T1000 (cell line): Measurements from ENCODE around the gene SORBS2.

Experiments
- DNase-seq: peaks from one replicate; lab custom pipeline; 2025; ENCODE audit warnings: mixed read lengths; lab: John Stamatoyannopoulos, UW

The SORBS2 gene

DNA sequence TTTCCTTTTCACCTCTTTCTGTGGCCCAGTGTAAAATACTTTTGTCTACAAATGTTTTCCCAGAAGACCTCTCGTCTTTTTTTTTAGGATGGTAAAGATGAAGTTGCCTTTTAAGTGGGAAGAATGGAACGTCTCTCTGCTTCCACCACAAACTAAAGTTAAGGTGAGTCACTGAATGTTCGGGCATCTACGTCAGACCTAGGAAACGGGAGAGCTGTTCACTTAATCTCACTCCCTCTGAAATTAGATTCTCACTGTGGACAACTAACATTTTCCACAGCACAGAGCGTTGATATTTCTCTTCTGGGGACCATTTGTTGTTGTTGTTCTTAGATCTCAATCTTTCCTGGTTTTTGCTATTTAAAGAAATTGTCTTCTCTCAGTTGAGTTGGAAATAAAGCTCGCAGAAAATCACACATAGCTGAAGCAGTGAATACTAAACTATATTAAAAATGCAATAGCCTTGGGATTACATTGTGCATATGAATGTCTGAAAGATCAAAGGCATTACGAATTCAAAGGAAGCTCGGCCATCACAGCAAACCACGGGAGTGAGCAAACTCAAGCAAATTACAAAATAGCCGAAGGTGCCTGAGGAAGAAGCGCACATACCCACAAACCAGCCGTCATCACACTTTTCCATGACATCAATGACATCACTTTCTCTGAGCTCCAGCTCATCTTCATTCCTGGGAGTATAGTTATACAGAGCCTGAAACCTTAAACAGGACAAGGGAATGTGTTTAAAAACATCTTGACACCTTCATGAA lies 222.7 kb downstream of the SORBS2 start:
- DNase-seq: no peak

DNA sequence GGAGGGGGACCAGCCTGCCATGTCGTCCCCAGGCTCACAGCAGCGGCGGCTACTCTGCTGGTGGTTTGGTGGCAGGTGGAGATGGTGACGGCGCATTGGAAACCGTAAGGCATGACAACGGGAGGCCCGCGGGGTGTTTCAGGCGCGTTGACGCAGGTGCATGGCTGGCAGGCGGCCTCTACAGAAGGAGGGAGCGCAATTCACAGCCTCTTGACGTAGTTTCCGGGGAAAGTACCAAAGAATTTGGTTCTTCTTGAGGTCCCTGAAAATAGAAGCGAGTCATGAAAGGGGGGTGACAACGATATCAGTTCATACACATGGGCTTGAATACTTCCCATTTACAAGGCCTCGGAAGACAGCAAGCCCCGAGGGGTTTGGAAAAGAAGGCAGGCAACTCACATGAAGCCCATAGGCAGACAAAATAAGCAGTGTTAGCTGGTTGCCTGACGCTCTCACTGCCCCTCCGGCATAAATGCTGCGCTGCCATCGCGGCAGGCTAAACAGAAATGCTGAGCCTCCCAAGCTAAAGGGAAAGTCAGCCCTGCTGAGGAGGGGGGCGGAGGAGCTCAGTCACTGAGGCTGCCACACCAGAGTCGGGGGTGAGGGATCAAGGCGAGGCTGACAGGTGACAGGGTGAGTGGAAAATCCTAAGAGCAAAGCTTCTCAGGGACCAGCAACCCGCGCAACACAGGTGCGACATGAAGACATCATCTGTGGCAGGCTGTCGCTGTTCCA lies 224.4 kb downstream of the SORBS2 start:
- DNase-seq: no peak

DNA sequence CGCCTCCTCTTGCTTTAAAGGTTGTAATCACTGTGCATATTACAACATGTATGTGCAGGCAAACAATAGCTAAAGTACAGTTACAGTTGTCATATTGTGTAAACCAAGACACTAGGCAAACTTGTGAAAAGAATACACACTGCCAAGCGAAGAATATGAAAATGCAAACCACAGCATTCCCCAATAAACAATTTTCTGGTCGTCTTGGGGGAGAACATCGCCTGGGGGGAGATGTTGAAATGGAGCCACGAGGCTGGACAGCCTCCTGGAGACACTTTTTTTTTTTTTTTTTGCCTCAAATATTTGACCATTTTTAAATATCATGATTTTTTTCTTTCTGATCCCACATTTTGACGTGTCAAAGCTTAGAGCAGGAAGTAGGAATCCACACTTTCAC lies 225.0 kb downstream of the SORBS2 start:
- no peak for DNase-seq

DNA sequence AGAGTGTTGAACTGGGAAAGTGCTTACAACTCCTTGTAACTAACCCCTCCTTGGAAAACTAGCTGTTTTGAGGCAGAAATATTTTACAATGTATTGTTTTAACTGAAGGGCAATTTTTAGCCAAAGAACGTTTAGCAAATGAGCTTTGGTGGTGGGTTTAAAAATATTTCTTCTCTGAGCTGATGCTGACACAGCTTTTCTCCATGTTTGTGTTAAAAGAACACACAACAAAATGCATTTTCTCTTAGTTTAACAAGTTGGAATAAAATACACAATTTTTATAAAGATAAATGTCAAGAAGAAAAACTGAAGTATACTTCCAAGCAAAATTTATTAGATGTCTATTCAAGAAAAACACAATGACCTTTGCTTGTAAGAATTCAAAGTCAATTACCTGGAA lies 226.8 kb downstream of the SORBS2 start:
- DNase-seq: no peak

DNA sequence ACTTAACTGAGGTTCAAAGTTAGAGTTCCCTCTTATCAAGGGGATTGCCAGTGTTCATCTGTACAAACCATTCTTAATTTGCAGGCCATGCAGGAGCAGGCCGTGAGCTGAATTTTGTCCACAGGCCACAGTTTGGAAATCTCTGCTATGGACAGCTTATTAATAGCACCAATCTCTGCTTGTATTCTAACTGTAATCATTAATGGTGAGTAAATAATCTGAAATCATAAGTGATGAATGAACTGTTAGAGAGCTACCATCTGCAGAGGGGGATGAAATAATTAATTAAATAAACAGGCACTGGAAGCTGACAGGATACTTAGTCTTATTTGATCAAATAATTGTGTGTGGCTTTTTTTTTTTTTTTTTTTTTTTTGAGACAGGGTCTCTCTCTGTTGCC lies 228.2 kb downstream of the SORBS2 start:
- DNase-seq: no peak

DNA sequence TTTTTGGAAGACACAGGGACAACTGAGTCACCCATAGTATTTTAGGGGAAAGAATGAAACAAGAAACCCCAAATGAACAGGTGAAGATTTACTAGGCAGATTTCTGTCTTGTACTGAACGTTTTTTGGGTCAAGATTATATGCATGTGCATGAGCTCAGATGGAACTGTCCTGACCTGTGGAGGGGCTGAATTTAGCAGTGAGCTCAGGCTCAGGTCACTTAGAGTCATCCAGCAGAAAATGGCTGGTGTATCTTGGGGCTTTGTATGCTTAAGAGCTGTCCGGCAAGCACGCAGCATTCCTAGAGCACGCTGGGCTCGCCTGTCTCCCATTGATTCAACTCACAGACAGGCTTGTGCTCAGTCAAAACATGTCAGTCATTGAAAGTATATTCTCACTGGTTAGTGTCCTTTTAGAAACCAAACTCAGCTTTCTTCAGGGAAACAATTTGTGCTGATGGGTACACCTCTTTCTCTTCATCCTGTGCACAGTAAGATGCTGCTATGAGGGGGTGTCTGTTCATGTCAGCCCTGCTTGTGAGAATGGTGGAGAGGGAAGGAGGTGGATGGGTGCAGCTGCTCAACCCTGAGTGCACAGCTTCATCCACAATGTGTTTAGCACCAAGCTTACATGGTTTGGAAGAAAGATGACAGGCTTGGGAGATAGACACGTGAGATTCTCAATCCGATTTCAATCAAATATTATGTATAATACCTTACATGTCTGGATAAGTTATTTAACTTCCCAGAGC lies 229.2 kb downstream of the SORBS2 start:
- no peak for DNase-seq

DNA sequence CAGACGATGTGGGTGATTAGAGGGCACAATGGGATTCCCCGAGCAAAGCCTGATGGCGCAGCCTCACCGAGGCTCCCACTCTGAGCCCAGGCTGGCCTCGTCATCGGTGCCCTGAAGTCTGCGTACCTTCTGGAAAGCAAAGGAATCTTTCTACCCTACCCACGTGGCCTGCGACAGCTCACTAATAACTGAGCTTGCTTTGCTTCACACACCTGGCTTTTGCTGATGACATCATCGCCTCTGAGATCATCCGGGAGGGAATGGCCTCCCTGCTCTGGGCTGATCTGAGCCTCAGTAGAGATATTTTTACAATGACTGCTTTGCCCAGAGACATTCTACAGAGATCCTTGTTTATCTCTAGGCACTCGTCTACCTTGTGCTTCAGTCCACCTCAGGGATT lies 231.3 kb downstream of the SORBS2 start:
- DNase-seq: no peak

DNA sequence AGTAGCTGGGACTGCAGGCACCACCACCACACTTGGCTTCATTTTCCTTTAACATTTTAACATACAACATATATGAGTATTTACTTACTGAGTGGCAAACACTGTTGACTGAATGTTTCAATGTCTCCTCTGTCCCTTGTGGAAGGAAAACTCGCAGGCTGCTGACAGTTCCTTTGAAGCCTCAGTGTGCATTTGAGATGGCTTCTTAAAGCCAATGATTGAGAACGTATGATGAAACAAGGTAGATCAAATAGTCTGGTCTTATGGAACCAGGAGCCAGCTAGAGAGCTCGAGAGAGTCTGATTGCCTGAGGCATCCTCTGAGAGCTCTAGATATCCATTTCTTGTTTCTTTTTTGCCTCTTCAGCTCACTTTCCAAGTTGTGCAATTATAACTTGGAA lies 233.7 kb downstream of the SORBS2 start:
- no peak for DNase-seq

DNA sequence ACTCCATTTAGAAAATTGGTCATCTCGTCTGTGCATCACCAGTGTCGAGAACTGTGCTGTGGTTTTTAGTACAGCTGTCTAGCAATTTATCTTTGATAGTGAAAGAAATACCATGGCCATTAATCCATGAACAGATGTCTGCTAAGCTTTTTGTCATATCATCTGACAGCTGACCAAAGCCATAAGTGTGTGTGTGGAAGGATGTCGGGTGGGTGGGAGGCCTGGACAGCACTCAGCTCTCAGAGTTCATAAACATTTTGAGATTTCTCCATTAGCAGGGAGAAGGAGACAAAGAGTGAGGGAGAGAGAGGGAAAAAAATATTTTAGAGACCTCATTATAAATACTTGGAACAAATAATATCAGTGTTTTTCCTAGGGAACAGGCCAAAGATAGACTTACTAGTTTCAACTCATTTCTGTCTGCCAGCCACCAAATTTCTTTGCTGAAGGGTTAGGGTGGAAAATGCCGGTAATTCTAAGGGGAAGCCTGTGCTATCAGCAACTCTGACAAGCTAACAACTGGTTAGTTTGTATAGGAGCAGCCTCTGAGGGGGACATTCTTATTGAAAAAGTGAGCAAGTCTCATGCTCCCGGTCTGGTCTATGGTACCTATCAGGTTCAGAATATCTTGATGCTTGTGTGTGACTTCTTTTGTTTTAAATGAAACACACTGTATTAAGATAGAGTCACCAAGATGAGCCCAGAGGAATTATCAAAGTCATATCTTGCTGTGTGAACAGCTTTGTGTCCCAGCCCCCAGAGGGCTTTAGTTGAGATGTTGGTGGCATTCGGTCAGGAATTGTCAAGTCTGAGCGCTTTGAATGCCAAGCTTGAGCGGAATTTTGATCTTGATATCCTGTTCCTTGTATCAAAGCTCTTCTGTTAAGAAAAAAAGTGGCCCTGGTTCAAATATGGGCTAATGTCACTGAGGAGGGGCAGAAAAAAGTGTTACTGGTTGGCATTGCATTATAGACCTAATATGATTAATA lies 234.7 kb downstream of the SORBS2 start:
- DNase-seq: no peak

DNA sequence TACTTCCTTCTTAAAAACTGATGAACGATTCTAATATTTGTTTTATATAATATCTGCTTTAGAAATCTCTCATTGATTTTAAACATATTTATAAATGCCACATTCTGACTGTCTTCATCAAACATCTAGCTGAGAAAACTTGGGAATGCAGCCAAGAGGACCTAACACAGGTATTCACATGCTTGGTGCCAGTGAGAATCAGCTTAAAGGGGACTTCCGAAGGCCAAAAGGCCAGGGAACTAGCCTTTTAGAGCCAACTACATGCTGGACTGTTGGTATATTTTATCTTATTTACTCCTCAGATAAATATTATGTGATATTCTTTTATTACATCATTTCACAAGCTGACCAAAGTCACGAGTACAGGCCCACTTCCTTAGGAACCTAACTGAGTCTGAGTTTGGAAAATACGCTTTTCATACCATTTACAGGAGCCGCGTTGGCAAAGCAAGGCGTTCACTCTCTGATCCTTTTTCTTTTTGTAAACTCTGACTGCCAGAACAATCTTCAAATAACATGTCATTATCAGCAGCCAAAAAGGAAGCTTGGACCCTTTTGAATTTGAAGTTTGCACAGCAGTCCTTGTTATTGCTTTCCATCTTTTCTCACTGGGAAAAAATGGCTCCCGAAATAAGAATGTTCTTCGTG lies 235.6 kb downstream of the SORBS2 start:
- no peak for DNase-seq

DNA sequence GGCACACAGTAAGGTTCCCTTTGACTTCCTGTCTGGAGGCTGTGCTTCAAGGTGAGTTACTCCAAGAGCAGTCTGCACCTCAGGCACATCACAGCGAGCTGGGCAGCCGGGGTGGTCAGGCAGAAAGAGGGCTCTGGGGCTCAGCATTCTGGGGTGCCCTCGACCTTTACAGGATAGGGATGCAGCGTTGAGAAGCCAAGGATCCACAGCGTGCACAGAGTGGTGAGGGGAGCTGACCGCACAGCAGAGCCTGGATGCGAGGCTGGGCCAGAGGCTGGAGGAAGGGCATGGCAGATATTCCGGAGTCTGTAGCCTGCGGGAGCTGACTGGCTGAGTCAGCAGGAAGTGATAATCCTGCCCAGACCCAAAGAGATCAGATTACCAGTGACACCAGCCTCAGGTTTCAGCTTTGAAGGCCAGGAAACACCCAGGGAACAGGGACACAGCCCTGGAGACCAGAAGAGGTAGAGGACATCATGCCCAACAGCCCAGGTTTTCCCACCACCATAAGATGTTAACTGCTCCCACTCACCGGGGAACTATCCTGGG lies 238.3 kb downstream of the SORBS2 start:
- no peak for DNase-seq

DNA sequence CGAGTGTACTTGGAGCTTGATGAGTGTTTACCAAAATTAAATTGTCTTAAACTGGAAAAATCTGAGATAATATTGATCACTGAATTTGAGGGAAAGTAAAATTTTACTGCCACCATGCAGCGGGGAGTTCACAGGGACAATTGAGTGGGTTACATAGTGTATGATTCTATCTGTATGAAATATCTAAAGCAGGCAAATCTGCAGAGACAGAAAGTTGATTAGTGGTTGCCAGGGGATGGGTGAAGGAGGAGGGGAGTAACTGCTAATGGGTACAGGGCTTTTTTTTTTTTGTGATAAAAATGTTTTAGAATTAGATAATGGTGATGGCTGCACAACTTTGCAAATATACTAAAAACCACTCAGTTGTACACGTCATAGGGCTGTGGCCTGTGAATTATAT lies 241.3 kb downstream of the SORBS2 start:
- DNase-seq: no peak

DNA sequence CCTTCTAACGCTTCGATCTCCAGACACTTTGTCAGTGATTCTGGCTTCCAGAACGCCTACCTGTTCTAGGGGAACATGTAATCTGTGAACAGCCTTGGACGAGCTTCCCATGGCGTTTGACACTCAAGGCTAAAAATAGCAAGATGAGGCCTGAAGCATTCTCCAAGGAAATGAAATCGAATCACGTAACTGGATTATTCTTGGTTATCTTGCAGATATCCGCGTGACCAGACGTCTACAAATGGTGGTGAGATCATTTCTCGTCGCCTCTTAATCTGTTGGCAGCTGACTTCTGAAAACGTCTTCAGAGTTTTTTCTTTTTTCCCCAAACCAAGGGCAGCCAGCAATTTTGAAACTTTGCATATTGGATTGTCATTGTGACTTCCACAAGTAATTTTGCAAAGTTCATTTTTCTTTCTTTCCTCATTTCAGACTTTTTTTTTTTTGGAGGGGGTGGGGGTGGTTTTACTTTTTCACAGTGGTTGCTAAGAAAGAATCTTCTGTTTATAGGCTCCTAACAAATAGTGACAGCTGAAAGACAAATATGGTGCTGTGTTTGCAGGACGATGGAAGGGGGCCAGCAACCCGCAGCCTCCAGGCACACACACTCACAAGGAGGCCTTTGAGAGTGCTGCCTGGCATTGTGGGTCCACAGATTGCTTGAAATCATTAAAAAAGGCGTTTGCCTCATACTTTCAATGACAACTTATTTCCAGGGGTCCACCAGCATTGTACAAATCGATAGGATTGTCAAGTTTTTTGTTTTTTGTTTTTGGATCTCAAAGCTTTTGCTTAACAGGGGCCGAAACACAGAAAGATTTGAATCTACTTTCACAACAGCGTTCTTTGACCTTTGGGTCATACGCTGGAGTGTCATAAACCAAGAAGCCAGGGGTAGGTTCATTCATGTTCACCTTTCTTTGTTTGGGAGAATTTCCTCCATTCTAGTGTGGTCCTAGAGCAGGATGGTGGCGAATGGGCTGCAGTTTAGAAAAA lies 244.3 kb downstream of the SORBS2 start:
- no peak for DNase-seq

DNA sequence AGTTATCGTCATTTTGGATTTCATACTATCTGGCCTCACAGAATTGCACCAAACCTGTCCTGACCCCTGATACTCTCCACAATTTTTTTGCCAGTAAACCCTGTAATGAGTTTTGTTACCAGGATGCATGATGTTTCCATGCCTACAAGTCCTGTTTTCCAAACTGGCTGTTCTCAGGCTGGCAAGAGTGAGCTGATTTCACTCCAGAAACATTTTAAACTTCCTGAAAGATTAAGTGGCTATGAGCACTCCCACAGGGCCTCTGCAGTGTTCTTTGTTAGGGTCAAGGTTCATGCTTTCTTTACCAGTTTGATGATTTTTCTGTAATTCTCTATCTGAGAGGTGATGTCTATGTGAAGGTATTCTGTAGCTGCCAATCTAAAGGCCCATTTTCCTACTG lies 245.0 kb downstream of the SORBS2 start:
- DNase-seq: no peak

DNA sequence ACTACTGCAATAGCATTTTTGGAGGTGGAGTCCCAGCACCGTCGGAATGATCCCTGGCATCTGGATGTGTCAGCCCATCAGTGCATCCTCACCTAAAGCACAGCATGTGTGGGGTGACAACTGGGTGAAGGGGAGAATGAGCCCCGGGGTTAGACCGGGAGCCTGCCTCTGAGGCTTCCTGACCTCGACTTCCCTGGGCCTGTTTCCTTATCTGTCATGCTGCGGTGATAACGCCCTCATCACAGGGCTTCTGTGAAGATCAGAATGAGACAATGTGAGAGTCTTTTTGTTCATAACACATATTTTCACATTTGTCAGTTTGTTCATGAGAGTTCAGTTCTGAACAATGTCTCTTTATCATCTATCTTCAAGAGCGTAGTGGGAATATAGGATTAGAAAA lies 245.6 kb downstream of the SORBS2 start:
- DNase-seq: no peak

DNA sequence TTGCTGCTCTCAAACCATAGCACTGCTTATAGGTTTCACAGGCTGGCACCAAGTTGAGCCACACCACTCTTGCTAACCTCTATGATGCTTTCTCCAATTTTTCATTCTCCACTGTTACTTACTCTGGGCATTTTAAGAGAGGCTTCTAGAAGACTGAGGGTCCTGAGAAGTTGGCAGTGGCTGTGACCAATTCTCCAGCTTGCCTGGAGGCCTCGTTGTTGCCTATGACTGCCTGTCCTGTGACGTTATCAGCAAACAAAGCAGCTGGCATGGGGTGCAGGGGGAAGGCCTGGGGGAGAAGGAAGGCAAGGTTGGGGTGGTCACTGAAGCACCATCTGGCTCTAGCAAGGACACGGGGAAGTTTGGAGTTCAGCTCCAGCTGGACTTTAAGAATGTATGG lies 246.3 kb downstream of the SORBS2 start:
- no peak for DNase-seq

DNA sequence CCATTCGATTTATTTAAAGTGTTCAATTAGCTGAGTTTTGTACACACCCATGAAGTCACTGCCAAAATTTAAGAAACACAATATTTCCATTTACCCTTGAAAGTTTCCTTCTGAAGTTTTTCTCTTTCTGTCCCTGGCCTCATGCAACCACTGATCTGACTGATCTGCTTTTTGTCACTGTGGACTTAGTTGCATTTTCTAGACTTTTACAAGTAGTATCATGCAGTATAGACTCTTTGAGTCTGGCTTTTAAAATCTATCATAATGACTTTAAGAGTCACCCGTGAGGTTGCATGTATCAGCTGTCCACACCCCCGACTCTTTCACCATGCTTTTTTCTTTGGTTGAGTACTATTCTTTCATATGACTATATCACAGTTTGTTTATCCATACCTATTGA lies 247.6 kb downstream of the SORBS2 start:
- DNase-seq: no peak

DNA sequence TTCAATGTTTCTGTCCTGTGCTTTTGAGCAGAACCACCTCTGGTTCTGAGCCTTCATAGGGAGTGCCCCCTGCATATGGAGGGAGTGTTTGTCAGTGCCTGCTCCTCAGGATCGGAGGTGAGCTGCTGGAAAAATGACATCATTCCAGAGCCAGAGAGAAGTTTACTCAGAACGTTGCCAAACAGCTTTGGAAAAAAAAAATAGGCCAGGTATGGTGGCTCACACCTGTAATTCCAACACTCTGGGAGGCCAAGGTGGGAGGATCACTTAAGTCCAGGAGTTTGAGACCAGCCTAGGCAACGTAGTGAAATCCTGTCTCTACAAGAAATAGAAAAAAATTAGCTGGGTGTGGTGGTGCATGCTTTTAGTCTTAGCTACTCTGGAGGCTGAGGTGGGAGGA lies 249.5 kb downstream of the SORBS2 start:
- no peak for DNase-seq

DNA sequence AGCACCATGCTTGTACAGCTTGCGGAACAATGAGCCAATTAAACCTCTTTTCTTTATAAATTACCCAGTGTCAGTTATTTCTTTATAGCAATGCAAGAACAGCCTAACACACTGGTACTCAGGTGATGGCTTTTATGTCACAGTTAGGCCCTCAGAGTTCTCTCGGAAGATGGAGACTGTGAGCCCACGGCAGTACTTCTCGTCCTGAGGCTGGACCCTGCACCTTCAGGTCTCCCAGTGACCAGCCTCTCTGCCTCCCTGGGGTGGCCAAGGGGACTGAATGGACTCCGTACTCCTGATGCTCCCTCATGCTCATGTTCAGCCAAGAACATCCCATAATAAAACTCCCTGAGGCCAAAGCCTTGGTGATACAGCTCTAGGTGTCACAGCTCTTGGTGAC lies 251.7 kb downstream of the SORBS2 start:
- DNase-seq: no peak

DNA sequence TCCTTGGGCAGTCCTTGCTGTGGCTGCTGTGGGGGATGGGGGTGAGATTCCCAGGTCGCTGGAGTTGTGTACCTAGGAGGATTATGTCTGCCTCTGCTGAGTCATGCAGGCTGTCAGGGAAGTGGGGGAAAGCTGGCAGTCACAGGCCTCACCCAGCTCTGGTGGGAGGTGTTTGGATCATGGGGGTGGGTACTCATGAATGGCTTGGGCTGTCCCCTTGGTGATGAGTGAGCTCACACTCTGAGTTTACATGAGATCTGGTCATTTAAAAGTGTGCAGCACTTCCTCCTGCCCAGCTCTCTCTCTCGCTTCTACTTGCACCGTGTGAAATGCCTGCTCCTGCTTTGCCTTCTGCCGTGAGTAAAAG lies 252.1 kb downstream of the SORBS2 start:
- no peak for DNase-seq
